SK-N-SH treated with all-trans-retinoic acid at 6 μM for 48 hours (cell line): Measurements from ENCODE around the gene MST1.

ENCODE experiments used
- GLIS3 ChIP-seq: fragments of 250-450 bp; sonication (Bioruptor Pico); IDR thresholded peaks from 2 replicates; pipeline ENCODE4 v1.5.0; 2020; ENCODE audit warnings: mild to moderate bottlenecking, moderate library complexity
- ISL1 ChIP-seq: fragments of 250-450 bp; sonication (Bioruptor Pico); IDR thresholded peaks from 2 replicates; pipeline ENCODE4 v2.1.2; 2022; ENCODE audit warnings: mild to moderate bottlenecking, moderate library complexity
- RARB ChIP-seq: fragments of 250-450 bp; sonication (Bioruptor Pico); IDR thresholded peaks from 2 replicates; pipeline ENCODE4 v1.8.0; 2021; ENCODE audit warnings: mild to moderate bottlenecking, moderate library complexity
- ZFP3 ChIP-seq: fragments of 250-450 bp; sonication (Bioruptor Pico); IDR thresholded peaks from 2 replicates; pipeline ENCODE4 v1.5.0; 2020; ENCODE audit warnings: mild to moderate bottlenecking, moderate library complexity
- TF ChIP-seq, protein P1 (sequence below): fragments of 250-450 bp; sonication (Bioruptor Pico); IDR thresholded peaks from 2 replicates; pipeline ENCODE4 v1.8.0; 2021; ENCODE audit warnings: low read depth, mild to moderate bottlenecking, moderate library complexity, borderline replicate concordance
- TF ChIP-seq, protein P2 (sequence below): fragments of 250-450 bp; sonication (Bioruptor Pico); IDR thresholded peaks from 2 replicates; pipeline ENCODE4 v1.8.0; 2020; ENCODE audit warnings: mild to moderate bottlenecking, moderate library complexity, borderline replicate concordance
- TF ChIP-seq, protein P3 (sequence below): fragments of 250-450 bp; sonication (Bioruptor Pico); IDR thresholded peaks from 2 replicates; pipeline ENCODE4 v1.5.0; 2020; ENCODE audit warnings: mild to moderate bottlenecking, moderate library complexity

DNA sequence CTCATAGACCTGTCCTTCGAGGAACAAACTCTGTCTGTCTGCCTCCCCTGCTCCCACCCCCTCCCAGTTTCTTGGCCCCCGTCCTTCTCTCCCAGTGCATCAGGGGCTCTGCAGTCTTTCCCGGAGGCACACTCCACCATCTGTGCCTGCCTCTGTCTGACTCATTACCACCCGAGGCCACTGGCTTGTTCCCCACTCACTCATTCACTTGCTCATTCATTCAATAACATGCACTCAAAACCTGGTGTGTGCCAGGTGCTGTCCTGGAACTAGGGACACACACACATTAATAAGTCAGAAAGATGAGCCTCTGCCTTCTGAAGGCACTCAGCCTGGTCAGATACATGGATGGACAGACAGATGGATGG is 17.8 kb upstream of the MST1 start:
- TF ChIP-seq RARB (CRISPR knock-in tag) (no peak), GLIS3 (no peak), ISL1 (no peak), ZFP3 (no peak)
- TF ChIP-seq, protein P1, sequence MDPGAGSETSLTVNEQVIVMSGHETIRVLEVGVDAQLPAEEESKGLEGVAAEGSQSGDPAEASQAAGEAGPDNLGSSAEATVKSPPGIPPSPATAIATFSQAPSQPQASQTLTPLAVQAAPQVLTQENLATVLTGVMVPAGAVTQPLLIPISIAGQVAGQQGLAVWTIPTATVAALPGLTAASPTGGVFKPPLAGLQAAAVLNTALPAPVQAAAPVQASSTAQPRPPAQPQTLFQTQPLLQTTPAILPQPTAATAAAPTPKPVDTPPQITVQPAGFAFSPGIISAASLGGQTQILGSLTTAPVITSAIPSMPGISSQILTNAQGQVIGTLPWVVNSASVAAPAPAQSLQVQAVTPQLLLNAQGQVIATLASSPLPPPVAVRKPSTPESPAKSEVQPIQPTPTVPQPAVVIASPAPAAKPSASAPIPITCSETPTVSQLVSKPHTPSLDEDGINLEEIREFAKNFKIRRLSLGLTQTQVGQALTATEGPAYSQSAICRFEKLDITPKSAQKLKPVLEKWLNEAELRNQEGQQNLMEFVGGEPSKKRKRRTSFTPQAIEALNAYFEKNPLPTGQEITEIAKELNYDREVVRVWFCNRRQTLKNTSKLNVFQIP, result no peak
- TF ChIP-seq, protein P2, sequence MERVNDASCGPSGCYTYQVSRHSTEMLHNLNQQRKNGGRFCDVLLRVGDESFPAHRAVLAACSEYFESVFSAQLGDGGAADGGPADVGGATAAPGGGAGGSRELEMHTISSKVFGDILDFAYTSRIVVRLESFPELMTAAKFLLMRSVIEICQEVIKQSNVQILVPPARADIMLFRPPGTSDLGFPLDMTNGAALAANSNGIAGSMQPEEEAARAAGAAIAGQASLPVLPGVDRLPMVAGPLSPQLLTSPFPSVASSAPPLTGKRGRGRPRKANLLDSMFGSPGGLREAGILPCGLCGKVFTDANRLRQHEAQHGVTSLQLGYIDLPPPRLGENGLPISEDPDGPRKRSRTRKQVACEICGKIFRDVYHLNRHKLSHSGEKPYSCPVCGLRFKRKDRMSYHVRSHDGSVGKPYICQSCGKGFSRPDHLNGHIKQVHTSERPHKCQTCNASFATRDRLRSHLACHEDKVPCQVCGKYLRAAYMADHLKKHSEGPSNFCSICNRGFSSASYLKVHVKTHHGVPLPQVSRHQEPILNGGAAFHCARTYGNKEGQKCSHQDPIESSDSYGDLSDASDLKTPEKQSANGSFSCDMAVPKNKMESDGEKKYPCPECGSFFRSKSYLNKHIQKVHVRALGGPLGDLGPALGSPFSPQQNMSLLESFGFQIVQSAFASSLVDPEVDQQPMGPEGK, result no peak
- TF ChIP-seq, protein P3, sequence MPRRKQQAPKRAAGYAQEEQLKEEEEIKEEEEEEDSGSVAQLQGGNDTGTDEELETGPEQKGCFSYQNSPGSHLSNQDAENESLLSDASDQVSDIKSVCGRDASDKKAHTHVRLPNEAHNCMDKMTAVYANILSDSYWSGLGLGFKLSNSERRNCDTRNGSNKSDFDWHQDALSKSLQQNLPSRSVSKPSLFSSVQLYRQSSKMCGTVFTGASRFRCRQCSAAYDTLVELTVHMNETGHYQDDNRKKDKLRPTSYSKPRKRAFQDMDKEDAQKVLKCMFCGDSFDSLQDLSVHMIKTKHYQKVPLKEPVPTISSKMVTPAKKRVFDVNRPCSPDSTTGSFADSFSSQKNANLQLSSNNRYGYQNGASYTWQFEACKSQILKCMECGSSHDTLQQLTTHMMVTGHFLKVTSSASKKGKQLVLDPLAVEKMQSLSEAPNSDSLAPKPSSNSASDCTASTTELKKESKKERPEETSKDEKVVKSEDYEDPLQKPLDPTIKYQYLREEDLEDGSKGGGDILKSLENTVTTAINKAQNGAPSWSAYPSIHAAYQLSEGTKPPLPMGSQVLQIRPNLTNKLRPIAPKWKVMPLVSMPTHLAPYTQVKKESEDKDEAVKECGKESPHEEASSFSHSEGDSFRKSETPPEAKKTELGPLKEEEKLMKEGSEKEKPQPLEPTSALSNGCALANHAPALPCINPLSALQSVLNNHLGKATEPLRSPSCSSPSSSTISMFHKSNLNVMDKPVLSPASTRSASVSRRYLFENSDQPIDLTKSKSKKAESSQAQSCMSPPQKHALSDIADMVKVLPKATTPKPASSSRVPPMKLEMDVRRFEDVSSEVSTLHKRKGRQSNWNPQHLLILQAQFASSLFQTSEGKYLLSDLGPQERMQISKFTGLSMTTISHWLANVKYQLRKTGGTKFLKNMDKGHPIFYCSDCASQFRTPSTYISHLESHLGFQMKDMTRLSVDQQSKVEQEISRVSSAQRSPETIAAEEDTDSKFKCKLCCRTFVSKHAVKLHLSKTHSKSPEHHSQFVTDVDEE (CRISPR knock-in tag), result no peak
